GM12892 (cell line): ENCODE results near the gene LYSMD2.

Source experiments
- POLR2A ChIP-seq: IDR thresholded peaks from 2 replicates; pipeline ENCODE4 v1.6.1; 2011; ENCODE audit warnings: low read depth, low read length, control low read depth
- POLR2AphosphoS5 ChIP-seq: IDR thresholded peaks from 2 replicates; pipeline ENCODE4 v1.6.1; 2011; ENCODE audit warnings: low read depth, low read length, control low read depth
- TAF1 ChIP-seq: IDR thresholded peaks from 2 replicates; pipeline ENCODE4 v1.6.1; 2011; ENCODE audit warnings: low read depth, mild to moderate bottlenecking, control low read depth, low read length, borderline replicate concordance

- TF ChIP-seq POLR2AphosphoS5 (no peak), POLR2A (no peak), TAF1 (no peak)
Measured at GRCh38 chr15:51782357-51782896, 45.0 kb upstream of the LYSMD2 start.
